ENCODE results near the gene FBXL17. TPM values are rescaled to one million over a fixed set of nuclear protein-coding genes. Genes with fewer than 3 reads are reported as not detected.
A peak's percentile ranks its signal among the peaks of the same experiment; 100 is the strongest.

The FBXL17 gene
- total RNA-seq, 1 experiment from 2014 or later, result 18.2 TPM

- Mint-ChIP-seq H3K4me1 (ENCODE audit: insufficient read depth, unreplicated experiment) (peaks cover 28% of the 10 kb centered on the region), H3K36me3 (ENCODE audit: insufficient read depth, unreplicated experiment) (no peaks in the 10 kb centered on the region), H3K4me3 (ENCODE audit: unreplicated experiment) (peak overlapping the region; percentile 71), H3K27me3 (ENCODE audit: insufficient read depth, unreplicated experiment) (no peaks in the 10 kb centered on the region), H3K9me3 (ENCODE audit: unreplicated experiment) (no peaks in the 10 kb centered on the region), H3K27ac (ENCODE audit: low read depth, unreplicated experiment) (peak overlapping the region; percentile 88)
- CTCF ChIA-PET, result interaction anchor here (0.6 kb wide), 2 partner anchors 83 to 804 kb away, joined by 3 read pairs; no protein-coding TSS in a partner anchor
- no TSS peak for BruUV-seq (replicated peaks)
- DNase-seq (ENCODE audit: unreplicated experiment), result peak; percentile 41
- POLR2A ChIA-PET, result interaction anchor here (0.5 to 5.7 kb wide), 8 partner anchors 10 to 709 kb away, joined by 3 to 81 read pairs (median 3); no protein-coding TSS in a partner anchor
- intact Hi-C loops (cut with micrococcal nuclease), result no loop called here
- no peak for TF ChIP-seq CTCF (IDR thresholded peaks at IDR 0.05; ENCODE audit: unreplicated experiment)
Measured at GRCh38 chr5:108380531-108381349, 1.2 kb downstream of the FBXL17 start.

GRCh38 chr5:108379722-108380530 is 2.0 kb downstream of the FBXL17 start:
- intact Hi-C loops (cut with micrococcal nuclease), result no loop called here
- H3K27ac Mint-ChIP-seq (ENCODE audit: low read depth, unreplicated experiment), result peak overlapping the region; percentile 88
- TF ChIP-seq CTCF (IDR thresholded peaks at IDR 0.05; ENCODE audit: unreplicated experiment), result no peak
- BruUV-seq (replicated peaks), result TSS peak; percentile 26
- peaks cover 7% of the 10 kb centered on the region for H3K9me3 Mint-ChIP-seq (ENCODE audit: unreplicated experiment)
- H3K27me3 Mint-ChIP-seq (ENCODE audit: insufficient read depth, unreplicated experiment), result no peaks in the 10 kb centered on the region
- no peaks in the 10 kb centered on the region for H3K36me3 Mint-ChIP-seq (ENCODE audit: insufficient read depth, unreplicated experiment)
- H3K4me3 Mint-ChIP-seq (ENCODE audit: unreplicated experiment), result peak overlapping the region; percentile 71
- peaks cover 28% of the 10 kb centered on the region for H3K4me1 Mint-ChIP-seq (ENCODE audit: insufficient read depth, unreplicated experiment)
- DNase-seq (ENCODE audit: unreplicated experiment), result no peak
- ChIA-PET CTCF (interaction anchor here (0.6 kb wide), 1 partner anchor 82 kb away, joined by 3 read pairs; no protein-coding TSS in a partner anchor), POLR2A (interaction anchor here (0.5 to 5.7 kb wide), 8 partner anchors 10 to 860 kb away, joined by 3 to 81 read pairs (median 3); no protein-coding TSS in a partner anchor)

- H3K4me1 Mint-ChIP-seq (ENCODE audit: insufficient read depth, unreplicated experiment), result peaks cover 20% of the 10 kb centered on the region
- POLR2A ChIA-PET, result no interaction called here
- CTCF ChIA-PET, result interaction anchor here (0.6 kb wide), 1 partner anchor 38 kb away, joined by 3 read pairs; no protein-coding TSS in a partner anchor
- H3K27ac Mint-ChIP-seq (ENCODE audit: low read depth, unreplicated experiment), result no peak overlapping the region
- no peak for DNase-seq (ENCODE audit: unreplicated experiment)
- intact Hi-C loops (cut with micrococcal nuclease), result no loop called here
- peaks cover 25% of the 10 kb centered on the region for H3K9me3 Mint-ChIP-seq (ENCODE audit: unreplicated experiment)
- H3K27me3 Mint-ChIP-seq (ENCODE audit: insufficient read depth, unreplicated experiment), result no peaks in the 10 kb centered on the region
- peaks cover 7% of the 10 kb centered on the region for H3K36me3 Mint-ChIP-seq (ENCODE audit: insufficient read depth, unreplicated experiment)
- no peak for TF ChIP-seq CTCF (IDR thresholded peaks at IDR 0.05; ENCODE audit: unreplicated experiment)
- H3K4me3 Mint-ChIP-seq (ENCODE audit: unreplicated experiment), result no peak overlapping the region
- BruUV-seq (replicated peaks), result no TSS peak
Measured at GRCh38 chr5:108375768-108376167, 6.1 kb downstream of the FBXL17 start.

- Mint-ChIP-seq H3K9me3 (ENCODE audit: unreplicated experiment) (peaks cover 25% of the 10 kb centered on the region), H3K4me1 (ENCODE audit: insufficient read depth, unreplicated experiment) (peaks cover 8% of the 10 kb centered on the region), H3K27me3 (ENCODE audit: insufficient read depth, unreplicated experiment) (no peaks in the 10 kb centered on the region), H3K36me3 (ENCODE audit: insufficient read depth, unreplicated experiment) (peaks cover 7% of the 10 kb centered on the region), H3K27ac (ENCODE audit: low read depth, unreplicated experiment) (no peak overlapping the region), H3K4me3 (ENCODE audit: unreplicated experiment) (no peak overlapping the region)
- ChIA-PET CTCF (interaction anchor here (1.1 kb wide), 1 partner anchor 113 kb away, joined by 3 read pairs; no protein-coding TSS in a partner anchor), POLR2A (interaction anchor here (7.1 kb wide), 1 partner anchor 7 kb away, joined by 81 read pairs; the partner anchor contains the start of gene FBXL17)
- intact Hi-C loops (cut with micrococcal nuclease), result no loop called here
- DNase-seq (ENCODE audit: unreplicated experiment), result no peak
- no TSS peak for BruUV-seq (replicated peaks)
- TF ChIP-seq CTCF (IDR thresholded peaks at IDR 0.05; ENCODE audit: unreplicated experiment), result no peak
Measured at GRCh38 chr5:108373426-108373825, 8.5 kb downstream of the FBXL17 start.
